OCI-LY1 (cell line): ENCODE measurements around the gene CD2AP.

ENCODE experiments used
- H2AFZ ChIP-seq: fragments of 200-600 bp; sonication (generic), shearing (Covaris generic); 2 replicates; pipeline ENCODE4 v1.6.0; 2014; ENCODE audit warnings: antibody characterized with exemption, mild to moderate bottlenecking, low read length
- H3F3A ChIP-seq: fragments of 200-600 bp; sonication (generic), shearing (Covaris generic); 2 replicates; pipeline ENCODE4 v1.6.0; 2014; ENCODE audit warnings: mild to moderate bottlenecking, antibody characterized with exemption, low read length, moderate library complexity; ENCODE audit not compliant: insufficient read depth
- H3K27ac ChIP-seq: fragments of 200-600 bp; sonication (generic); 2 replicates; pipeline ENCODE4 v1.5.1; 2014; ENCODE audit warnings: low read length, mixed run types, mild to moderate bottlenecking, low read depth; ENCODE audit not compliant: poor library complexity, severe bottlenecking
- H3K27me3 ChIP-seq: fragments of 200-600 bp; sonication (generic); 2 replicates; pipeline ENCODE4 v1.6.0; 2014; ENCODE audit warnings: antibody characterized with exemption, mild to moderate bottlenecking, low read length, moderate library complexity; ENCODE audit not compliant: insufficient read depth
- H3K36me3 ChIP-seq: fragments of 200-600 bp; sonication (generic); 2 replicates; pipeline ENCODE4 v1.6.1; 2014; ENCODE audit warnings: mild to moderate bottlenecking, antibody characterized with exemption, low read length, moderate library complexity, mixed read lengths; ENCODE audit not compliant: insufficient read depth
- H3K4me1 ChIP-seq: fragments of 200-600 bp; sonication (generic); 2 replicates; pipeline ENCODE4 v1.5.1; 2014; ENCODE audit warnings: mild to moderate bottlenecking, low read length, moderate library complexity; ENCODE audit not compliant: insufficient read depth, severe bottlenecking
- H3K4me2 ChIP-seq: fragments of 200-600 bp; sonication (generic), shearing (Covaris generic); 2 replicates; pipeline ENCODE4 v1.6.1; 2014; ENCODE audit warnings: low read length
- H3K4me3 ChIP-seq: fragments of 200-600 bp; sonication (generic); 2 replicates; pipeline ENCODE4 v1.5.1; 2014; ENCODE audit warnings: low read length, low read depth, mild to moderate bottlenecking, mixed read lengths; ENCODE audit not compliant: poor library complexity, severe bottlenecking
- H3K79me2 ChIP-seq: fragments of 200-600 bp; shearing (Covaris generic); 2 replicates; pipeline ENCODE4 v1.6.1; 2016; ENCODE audit warnings: mixed run types, low read length, mixed read lengths; ENCODE audit not compliant: insufficient read depth
- H3K9ac ChIP-seq: fragments of 200-600 bp; sonication (generic), shearing (Covaris generic); 2 replicates; pipeline ENCODE4 v1.6.1; 2014; ENCODE audit warnings: mild to moderate bottlenecking, low read length, mixed read lengths
- H3K9me2 ChIP-seq: fragments of 200-600 bp; sonication (generic), shearing (Covaris generic); 2 replicates; pipeline ENCODE4 v1.6.1; 2014; ENCODE audit warnings: low read depth, mild to moderate bottlenecking, low read length, mixed read lengths
- H3K9me3 ChIP-seq: fragments of 200-600 bp; shearing (Covaris generic); 2 replicates; pipeline ENCODE4 v1.6.1; 2014; ENCODE audit warnings: low read length, mixed read lengths
- H4K20me1 ChIP-seq: fragments of 200-600 bp; sonication (generic), shearing (Covaris generic); 2 replicates; pipeline ENCODE4 v1.6.0; 2016; ENCODE audit warnings: mild to moderate bottlenecking, low read length; ENCODE audit not compliant: insufficient read depth
- EZH2 ChIP-seq: fragments of 200-600 bp; sonication (generic), shearing (Covaris generic); IDR thresholded peaks from 2 replicates; pipeline ENCODE4 v1.8.0; 2017; ENCODE audit warnings: borderline replicate concordance, mixed run types, mild to moderate bottlenecking, antibody characterized with exemption, low read length, moderate library complexity, mixed read lengths
- TF ChIP-seq, protein P1 (sequence below): fragments of 200-600 bp; sonication (generic), shearing (Covaris generic); IDR thresholded peaks from 2 replicates; pipeline ENCODE4 v1.5.1; 2017; ENCODE audit warnings: mild to moderate bottlenecking, antibody characterized with exemption, low read length, moderate library complexity, mixed read lengths

The CD2AP gene

DNA sequence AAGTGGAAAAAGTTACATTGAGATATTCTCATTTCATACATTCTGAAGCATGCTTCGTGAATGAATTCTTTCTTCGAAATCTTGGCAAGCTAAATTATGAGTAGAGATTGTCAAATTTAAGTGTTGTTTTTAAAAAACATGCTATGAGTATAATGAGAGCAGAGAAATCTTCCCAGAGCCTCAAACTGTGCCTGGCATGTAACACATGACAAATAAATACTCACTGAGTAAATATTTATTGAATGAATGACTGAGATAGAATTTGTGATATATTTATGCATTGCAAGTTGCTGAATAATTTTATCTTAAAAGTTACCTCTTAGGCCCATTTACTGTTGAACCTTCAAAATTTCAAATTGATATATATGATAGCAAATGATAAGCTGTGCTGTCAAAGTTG is 24.7 kb upstream of the CD2AP start:
- Histone ChIP-seq H3K27me3 (no peaks in the 10 kb centered on the region), H3K4me3 (no peak overlapping the region), H4K20me1 (no peaks in the 10 kb centered on the region), H3K9me3 (no peaks in the 10 kb centered on the region), H3K79me2 (no peaks in the 10 kb centered on the region), H3K27ac (no peak overlapping the region), H3F3A (no peaks in the 10 kb centered on the region), H3K9ac (no peak overlapping the region), H3K9me2 (no peaks in the 10 kb centered on the region), H3K36me3 (no peaks in the 10 kb centered on the region), H2AFZ (no peak overlapping the region), H3K4me1 (no peaks in the 10 kb centered on the region), H3K4me2 (no peak overlapping the region)
- TF ChIP-seq, protein P1, sequence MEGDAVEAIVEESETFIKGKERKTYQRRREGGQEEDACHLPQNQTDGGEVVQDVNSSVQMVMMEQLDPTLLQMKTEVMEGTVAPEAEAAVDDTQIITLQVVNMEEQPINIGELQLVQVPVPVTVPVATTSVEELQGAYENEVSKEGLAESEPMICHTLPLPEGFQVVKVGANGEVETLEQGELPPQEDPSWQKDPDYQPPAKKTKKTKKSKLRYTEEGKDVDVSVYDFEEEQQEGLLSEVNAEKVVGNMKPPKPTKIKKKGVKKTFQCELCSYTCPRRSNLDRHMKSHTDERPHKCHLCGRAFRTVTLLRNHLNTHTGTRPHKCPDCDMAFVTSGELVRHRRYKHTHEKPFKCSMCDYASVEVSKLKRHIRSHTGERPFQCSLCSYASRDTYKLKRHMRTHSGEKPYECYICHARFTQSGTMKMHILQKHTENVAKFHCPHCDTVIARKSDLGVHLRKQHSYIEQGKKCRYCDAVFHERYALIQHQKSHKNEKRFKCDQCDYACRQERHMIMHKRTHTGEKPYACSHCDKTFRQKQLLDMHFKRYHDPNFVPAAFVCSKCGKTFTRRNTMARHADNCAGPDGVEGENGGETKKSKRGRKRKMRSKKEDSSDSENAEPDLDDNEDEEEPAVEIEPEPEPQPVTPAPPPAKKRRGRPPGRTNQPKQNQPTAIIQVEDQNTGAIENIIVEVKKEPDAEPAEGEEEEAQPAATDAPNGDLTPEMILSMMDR: no peak

DNA sequence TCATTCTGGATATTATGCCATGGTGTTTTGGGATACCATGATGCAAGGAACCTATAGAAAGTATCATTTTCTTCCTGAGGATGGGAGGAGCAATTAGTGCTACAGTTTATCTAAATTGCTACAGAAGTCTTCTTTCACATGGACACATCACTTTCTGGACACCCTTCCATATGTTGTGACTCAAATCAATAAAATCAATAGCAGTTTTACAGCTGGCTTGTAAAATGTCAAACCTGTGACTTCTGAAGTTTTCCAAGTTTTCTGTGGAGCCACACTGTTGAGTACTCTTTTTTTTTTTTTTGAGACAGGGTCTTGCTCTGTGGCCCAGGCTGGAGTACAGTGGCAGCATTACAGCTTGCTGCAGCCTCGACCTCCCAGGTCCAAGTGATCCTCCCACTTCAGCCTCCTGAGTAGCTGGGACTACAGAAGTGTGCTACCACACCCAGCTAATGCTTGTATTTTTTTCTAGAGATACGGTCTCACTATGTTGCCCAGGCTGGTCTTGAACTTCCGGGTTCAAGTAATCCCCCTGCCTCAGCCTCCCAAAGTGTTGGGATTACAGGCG is 24.1 kb upstream of the CD2AP start:
- Histone ChIP-seq H3K4me1 (no peaks in the 10 kb centered on the region), H4K20me1 (no peaks in the 10 kb centered on the region), H3K4me2 (no peak overlapping the region), H3K36me3 (no peaks in the 10 kb centered on the region), H3K27ac (no peak overlapping the region), H3K9me3 (no peaks in the 10 kb centered on the region), H3K4me3 (no peak overlapping the region), H3K79me2 (no peaks in the 10 kb centered on the region), H3F3A (no peaks in the 10 kb centered on the region), H3K27me3 (no peaks in the 10 kb centered on the region), H3K9ac (no peak overlapping the region), H2AFZ (no peak overlapping the region), H3K9me2 (no peaks in the 10 kb centered on the region)
- no peak for TF ChIP-seq EZH2
- TF ChIP-seq, protein P1: no peak

DNA sequence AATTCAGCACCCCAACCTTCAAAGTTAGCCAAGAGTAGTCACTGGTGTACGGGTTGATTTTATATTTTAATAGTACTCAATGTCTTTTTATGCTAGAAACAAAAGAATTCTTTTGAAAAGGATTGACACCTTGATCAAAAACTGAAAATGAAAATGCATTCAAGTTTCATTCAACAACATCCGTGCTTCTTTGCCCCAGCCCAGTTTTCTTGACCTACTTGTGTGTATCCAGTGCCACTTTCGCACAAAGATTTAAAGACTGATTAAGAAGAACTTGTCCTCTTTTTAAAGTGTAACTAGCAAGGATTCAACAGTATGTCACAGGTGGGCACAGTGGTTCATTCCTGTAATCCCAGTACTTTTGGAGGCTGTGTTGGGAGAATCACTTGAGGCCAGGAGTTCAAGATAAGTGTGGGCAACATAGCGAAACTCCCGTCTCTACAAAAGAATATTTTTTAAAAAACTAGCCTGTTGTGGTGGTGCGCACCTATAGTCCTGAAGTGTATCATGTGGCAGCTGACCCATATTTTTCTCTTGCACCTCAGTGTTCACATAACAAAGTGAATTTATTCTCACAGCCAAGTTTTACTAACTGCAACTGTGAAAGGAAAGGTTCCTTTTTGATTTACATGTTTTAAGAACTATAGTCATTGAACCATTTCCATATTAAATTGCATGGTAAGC is 22.7 kb upstream of the CD2AP start:
- Histone ChIP-seq H3K27ac (no peak overlapping the region), H3K4me2 (no peak overlapping the region), H3K79me2 (no peaks in the 10 kb centered on the region)

More for the DNA sequence above, 22.7 kb upstream of the CD2AP start:
- Histone ChIP-seq H3K9me3 (no peaks in the 10 kb centered on the region), H3K27me3 (no peaks in the 10 kb centered on the region), H2AFZ (no peak overlapping the region), H3K4me3 (no peak overlapping the region), H3F3A (no peaks in the 10 kb centered on the region), H3K9me2 (no peaks in the 10 kb centered on the region), H3K36me3 (no peaks in the 10 kb centered on the region), H3K4me1 (no peaks in the 10 kb centered on the region), H3K9ac (no peak overlapping the region), H4K20me1 (no peaks in the 10 kb centered on the region)
- TF ChIP-seq, protein P1: no peak
- TF ChIP-seq EZH2: no peak
